K562 (cell line): ENCODE results near the gene AHCYL2. TPM values are rescaled to one million over a fixed set of nuclear protein-coding genes. Genes with fewer than 3 reads are reported as not detected.
A peak's percentile ranks its signal among the peaks of the same experiment; 100 is the strongest.

Experiments
- FOS ChIP-seq: IDR thresholded peaks from 3 replicates; pipeline ENCODE4 v1.6.1; 2011; ENCODE audit not compliant: insufficient read length; ENCODE audit errors: extremely low read depth
- JUND ChIP-seq, 2 experiments: IDR thresholded peaks; 2 replicates in 1 of 2; 3 replicates in 1 of 2; pipeline ENCODE4 v1.6.1; 2011; ENCODE audit warnings: borderline replicate concordance in 2 of 2, low read depth in 2 of 2, low read length in 2 of 2, improper control_type of control experiment in 1 of 2, missing biosample characterization in 1 of 2, missing genetic modification characterization in 1 of 2, missing genetic modification reagents in 1 of 2
- KLF6 ChIP-seq: fragments of 250-450 bp; sonication (Bioruptor Pico); IDR thresholded peaks from 2 replicates; pipeline ENCODE4 v1.4.0; 2020; ENCODE audit warnings: mild to moderate bottlenecking, moderate library complexity, borderline replicate concordance
- NCOA1 ChIP-seq: fragments of 450-650 bp; IDR thresholded peaks from 2 replicates; pipeline ENCODE4 v1.6.1; 2016; ENCODE audit warnings: low read depth
- NELFE ChIP-seq: IDR thresholded peaks from 2 replicates; pipeline ENCODE4 v1.6.1; 2011; ENCODE audit warnings: mild to moderate bottlenecking; ENCODE audit not compliant: insufficient read depth, insufficient read length
- RBM25 ChIP-seq: fragments of 200-400 bp; formaldehyde crosslinking; IDR thresholded peaks from 2 replicates; pipeline ENCODE4 v1.6.1; 2018; ENCODE audit warnings: low read length, low read depth, moderate library complexity; ENCODE audit not compliant: severe bottlenecking
- TCF7 ChIP-seq: sonication (generic); IDR thresholded peaks from 2 replicates; pipeline ENCODE4 v1.6.1; 2016; ENCODE audit warnings: antibody characterized with exemption, borderline replicate concordance
- ZBTB8A ChIP-seq: fragments of 450-650 bp; IDR thresholded peaks from 2 replicates; pipeline ENCODE4 v1.6.1; 2018; ENCODE audit warnings: mild to moderate bottlenecking, moderate library complexity; ENCODE audit not compliant: partially characterized antibody
- polyA plus RNA-seq, 8 experiments: library from polyadenylated mRNA; depleted of rRNA in 4 of 8; stranded (reverse) in 5 of 8; unstranded in 3 of 8; fragments of >200 nt; fragmentation: Nextera tagmentation in 2 of 8; fragmentation: Illumina TruSeq in 1 of 8; extraction: Ambion mirVana in 2 of 8; extraction: Trizol in 1 of 8; gene quantifications; 2 replicates each; pipeline versions ENCODE4 v1.2.1 to v1.2.3, GENCODE V29; 2011 to 2014; ENCODE audit warnings: inconsistent platforms in 1 of 8, missing spikeins in 1 of 8
- total RNA-seq, 7 experiments: library from RNA; depleted of rRNA in 6 of 7; stranded (reverse); fragments of >200 nt in 6 of 7; fragmentation: Illumina TruSeq in 2 of 7; extraction: Trizol in 2 of 7; gene quantifications; 2 replicates each; pipeline versions ENCODE4 v1.2.1 to v1.2.3, GENCODE V29; 2011 to 2021; ENCODE audit warnings: low replicate concordance in 1 of 7
- TF ChIP-seq, protein P1 (sequence below): sonication (generic); formaldehyde crosslinking; IDR thresholded peaks from 2 replicates; pipeline ENCODE4 v1.8.0; 2022; ENCODE audit warnings: mild to moderate bottlenecking, missing genetic modification reagents
- TF ChIP-seq, protein P2 (sequence below): IDR thresholded peaks from 3 replicates; pipeline ENCODE4 v1.6.1; 2011; ENCODE audit warnings: borderline replicate concordance, mild to moderate bottlenecking; ENCODE audit not compliant: insufficient read length, insufficient read depth
- TF ChIP-seq, protein P3 (sequence below): fragments of 450-650 bp; IDR thresholded peaks from 2 replicates; pipeline ENCODE4 v1.6.1; 2016
- TF ChIP-seq, protein P4 (sequence below): conservative IDR thresholded peaks from 2 replicates; pipeline ENCODE4 v1.6.1; 2011; ENCODE audit warnings: low read depth, mild to moderate bottlenecking, low read length; ENCODE audit not compliant: control insufficient read depth
- TF ChIP-seq, protein P5 (sequence below): fragments of 450-650 bp; formaldehyde crosslinking; IDR thresholded peaks from 2 replicates; pipeline ENCODE4 v1.4.0; 2022; ENCODE audit warnings: missing genetic modification characterization
- TF ChIP-seq, protein P6 (sequence below): IDR thresholded peaks from 2 replicates; pipeline ENCODE4 v1.6.1; 2016; ENCODE audit warnings: missing genetic modification characterization, missing compliant biosample characterization

The AHCYL2 gene
- total and polyA plus RNA-seq, 9 of the 15 experiments (the other 6 are each of a cell fraction or from before 2014, with no cell fraction given), result 0.93 to 10.5 (median 5.2) TPM

DNA sequence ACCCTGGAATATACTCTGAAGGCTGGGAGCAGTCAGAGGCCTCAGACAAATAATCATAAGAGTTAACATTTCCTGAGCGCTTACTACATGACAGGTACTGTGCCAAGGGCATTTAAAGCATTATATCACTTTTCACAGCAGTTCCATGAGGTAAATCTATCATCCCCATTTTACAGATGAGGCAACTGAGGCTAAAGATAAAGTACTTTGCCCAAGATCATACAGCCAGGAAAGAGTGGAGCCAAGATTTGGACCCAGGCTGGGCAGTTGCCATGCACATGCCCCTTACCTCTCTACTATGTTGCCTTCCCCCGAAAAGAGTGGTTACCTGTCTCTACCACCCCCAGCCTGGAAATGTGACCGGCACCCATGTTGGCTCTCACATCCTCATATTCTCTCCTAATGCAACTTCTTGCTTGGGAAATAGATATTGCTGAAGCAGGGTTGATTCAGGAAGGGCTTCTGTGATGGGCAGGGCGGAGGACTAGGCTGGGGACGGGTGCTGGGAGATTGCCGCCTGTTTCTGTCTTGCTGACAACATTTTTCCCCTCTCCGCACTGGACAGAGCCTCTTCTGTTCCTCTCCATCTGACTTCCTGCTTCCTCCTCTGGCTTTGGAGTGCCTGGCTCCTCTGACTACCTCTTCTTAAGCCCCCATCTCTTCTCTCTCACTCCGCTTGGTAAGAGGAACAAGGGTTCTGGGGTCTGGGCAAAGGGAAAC, 22.6 kb upstream of the AHCYL2 start (continued):
- TF ChIP-seq, protein P1, sequence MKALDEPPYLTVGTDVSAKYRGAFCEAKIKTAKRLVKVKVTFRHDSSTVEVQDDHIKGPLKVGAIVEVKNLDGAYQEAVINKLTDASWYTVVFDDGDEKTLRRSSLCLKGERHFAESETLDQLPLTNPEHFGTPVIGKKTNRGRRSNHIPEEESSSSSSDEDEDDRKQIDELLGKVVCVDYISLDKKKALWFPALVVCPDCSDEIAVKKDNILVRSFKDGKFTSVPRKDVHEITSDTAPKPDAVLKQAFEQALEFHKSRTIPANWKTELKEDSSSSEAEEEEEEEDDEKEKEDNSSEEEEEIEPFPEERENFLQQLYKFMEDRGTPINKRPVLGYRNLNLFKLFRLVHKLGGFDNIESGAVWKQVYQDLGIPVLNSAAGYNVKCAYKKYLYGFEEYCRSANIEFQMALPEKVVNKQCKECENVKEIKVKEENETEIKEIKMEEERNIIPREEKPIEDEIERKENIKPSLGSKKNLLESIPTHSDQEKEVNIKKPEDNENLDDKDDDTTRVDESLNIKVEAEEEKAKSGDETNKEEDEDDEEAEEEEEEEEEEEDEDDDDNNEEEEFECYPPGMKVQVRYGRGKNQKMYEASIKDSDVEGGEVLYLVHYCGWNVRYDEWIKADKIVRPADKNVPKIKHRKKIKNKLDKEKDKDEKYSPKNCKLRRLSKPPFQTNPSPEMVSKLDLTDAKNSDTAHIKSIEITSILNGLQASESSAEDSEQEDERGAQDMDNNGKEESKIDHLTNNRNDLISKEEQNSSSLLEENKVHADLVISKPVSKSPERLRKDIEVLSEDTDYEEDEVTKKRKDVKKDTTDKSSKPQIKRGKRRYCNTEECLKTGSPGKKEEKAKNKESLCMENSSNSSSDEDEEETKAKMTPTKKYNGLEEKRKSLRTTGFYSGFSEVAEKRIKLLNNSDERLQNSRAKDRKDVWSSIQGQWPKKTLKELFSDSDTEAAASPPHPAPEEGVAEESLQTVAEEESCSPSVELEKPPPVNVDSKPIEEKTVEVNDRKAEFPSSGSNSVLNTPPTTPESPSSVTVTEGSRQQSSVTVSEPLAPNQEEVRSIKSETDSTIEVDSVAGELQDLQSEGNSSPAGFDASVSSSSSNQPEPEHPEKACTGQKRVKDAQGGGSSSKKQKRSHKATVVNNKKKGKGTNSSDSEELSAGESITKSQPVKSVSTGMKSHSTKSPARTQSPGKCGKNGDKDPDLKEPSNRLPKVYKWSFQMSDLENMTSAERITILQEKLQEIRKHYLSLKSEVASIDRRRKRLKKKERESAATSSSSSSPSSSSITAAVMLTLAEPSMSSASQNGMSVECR (CRISPR knock-in tag), result no peak
- no peak for TF ChIP-seq NELFE
- TF ChIP-seq, protein P2, sequence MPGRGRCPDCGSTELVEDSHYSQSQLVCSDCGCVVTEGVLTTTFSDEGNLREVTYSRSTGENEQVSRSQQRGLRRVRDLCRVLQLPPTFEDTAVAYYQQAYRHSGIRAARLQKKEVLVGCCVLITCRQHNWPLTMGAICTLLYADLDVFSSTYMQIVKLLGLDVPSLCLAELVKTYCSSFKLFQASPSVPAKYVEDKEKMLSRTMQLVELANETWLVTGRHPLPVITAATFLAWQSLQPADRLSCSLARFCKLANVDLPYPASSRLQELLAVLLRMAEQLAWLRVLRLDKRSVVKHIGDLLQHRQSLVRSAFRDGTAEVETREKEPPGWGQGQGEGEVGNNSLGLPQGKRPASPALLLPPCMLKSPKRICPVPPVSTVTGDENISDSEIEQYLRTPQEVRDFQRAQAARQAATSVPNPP, result no peak
- no peak for TF ChIP-seq JUND (IDR thresholded peaks at IDR 0.05; ENCODE audit: borderline replicate concordance, low read depth, low read length)
- no peak for TF ChIP-seq JUND (tag; IDR thresholded peaks at IDR 0.05; ENCODE audit: borderline replicate concordance, low read depth, low read length)
- TF ChIP-seq, protein P3, sequence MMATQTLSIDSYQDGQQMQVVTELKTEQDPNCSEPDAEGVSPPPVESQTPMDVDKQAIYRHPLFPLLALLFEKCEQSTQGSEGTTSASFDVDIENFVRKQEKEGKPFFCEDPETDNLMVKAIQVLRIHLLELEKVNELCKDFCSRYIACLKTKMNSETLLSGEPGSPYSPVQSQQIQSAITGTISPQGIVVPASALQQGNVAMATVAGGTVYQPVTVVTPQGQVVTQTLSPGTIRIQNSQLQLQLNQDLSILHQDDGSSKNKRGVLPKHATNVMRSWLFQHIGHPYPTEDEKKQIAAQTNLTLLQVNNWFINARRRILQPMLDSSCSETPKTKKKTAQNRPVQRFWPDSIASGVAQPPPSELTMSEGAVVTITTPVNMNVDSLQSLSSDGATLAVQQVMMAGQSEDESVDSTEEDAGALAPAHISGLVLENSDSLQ, result no peak
- TF ChIP-seq FOS, result no peak
- TF ChIP-seq RBM25, result peak; percentile 97
- TF ChIP-seq, protein P4, sequence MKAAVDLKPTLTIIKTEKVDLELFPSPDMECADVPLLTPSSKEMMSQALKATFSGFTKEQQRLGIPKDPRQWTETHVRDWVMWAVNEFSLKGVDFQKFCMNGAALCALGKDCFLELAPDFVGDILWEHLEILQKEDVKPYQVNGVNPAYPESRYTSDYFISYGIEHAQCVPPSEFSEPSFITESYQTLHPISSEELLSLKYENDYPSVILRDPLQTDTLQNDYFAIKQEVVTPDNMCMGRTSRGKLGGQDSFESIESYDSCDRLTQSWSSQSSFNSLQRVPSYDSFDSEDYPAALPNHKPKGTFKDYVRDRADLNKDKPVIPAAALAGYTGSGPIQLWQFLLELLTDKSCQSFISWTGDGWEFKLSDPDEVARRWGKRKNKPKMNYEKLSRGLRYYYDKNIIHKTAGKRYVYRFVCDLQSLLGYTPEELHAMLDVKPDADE, result no peak
- TF ChIP-seq, protein P5, sequence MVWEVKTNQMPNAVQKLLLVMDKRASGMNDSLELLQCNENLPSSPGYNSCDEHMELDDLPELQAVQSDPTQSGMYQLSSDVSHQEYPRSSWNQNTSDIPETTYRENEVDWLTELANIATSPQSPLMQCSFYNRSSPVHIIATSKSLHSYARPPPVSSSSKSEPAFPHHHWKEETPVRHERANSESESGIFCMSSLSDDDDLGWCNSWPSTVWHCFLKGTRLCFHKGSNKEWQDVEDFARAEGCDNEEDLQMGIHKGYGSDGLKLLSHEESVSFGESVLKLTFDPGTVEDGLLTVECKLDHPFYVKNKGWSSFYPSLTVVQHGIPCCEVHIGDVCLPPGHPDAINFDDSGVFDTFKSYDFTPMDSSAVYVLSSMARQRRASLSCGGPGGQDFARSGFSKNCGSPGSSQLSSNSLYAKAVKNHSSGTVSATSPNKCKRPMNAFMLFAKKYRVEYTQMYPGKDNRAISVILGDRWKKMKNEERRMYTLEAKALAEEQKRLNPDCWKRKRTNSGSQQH (CRISPR knock-in tag), result no peak
- TF ChIP-seq NCOA1, result no peak
- no peak for TF ChIP-seq ZBTB8A
- TF ChIP-seq TCF7, result no peak
- TF ChIP-seq, protein P6, sequence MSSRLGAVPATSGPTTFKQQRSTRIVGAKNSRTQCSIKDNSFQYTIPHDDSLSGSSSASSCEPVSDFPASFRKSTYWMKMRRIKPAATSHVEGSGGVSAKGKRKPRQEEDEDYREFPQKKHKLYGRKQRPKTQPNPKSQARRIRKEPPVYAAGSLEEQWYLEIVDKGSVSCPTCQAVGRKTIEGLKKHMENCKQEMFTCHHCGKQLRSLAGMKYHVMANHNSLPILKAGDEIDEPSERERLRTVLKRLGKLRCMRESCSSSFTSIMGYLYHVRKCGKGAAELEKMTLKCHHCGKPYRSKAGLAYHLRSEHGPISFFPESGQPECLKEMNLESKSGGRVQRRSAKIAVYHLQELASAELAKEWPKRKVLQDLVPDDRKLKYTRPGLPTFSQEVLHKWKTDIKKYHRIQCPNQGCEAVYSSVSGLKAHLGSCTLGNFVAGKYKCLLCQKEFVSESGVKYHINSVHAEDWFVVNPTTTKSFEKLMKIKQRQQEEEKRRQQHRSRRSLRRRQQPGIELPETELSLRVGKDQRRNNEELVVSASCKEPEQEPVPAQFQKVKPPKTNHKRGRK (tag), result no peak
- no peak for TF ChIP-seq KLF6 (CRISPR knock-in tag)
